Stimulated activated CD4-positive, alpha-beta T cell treated with anti-CD3 and anti-CD28 coated beads, Interleukin-15, amount 100 ng/mL, for 48 hours (primary cell): ENCODE data around the gene DLL3.
A peak's percentile ranks its signal among the peaks of the same experiment; 100 is the strongest.

ENCODE experiments used
- DNase-seq, 2 donors: peaks; one replicate each; pipeline ENCODE4 v3.0.0-alpha.2; 2020; ENCODE audit warnings: low read depth in 2 of 2

Gene DLL3

GRCh38 chr19:39517432-39517831 is 18.7 kb downstream of the DLL3 start:
- DNase-seq = no peak

GRCh38 chr19:39518458-39518857 is 19.7 kb downstream of the DLL3 start:
- DNase-seq = no peak

GRCh38 chr19:39518975-39519374 is 20.2 kb downstream of the DLL3 start:
- DNase-seq = no peak

GRCh38 chr19:39520541-39521484 is 22.1 kb downstream of the DLL3 start:
- no peak for DNase-seq

- DNase-seq = no peak
Measured at GRCh38 chr19:39524495-39524894, 25.7 kb downstream of the DLL3 start.

GRCh38 chr19:39525205-39525604 is 26.5 kb downstream of the DLL3 start:
- DNase-seq = no peak

GRCh38 chr19:39531834-39532232 is 33.1 kb downstream of the DLL3 start:
- no peak for DNase-seq

GRCh38 chr19:39532233-39533002 is 33.7 kb downstream of the DLL3 start, which contains the start of gene EID2B:
Gene EID2B (minus strand): TSS chr19:39532852. CDS start chr19:39532802, 50 bp downstream.
- DNase-seq = peak; percentile 91 to 94

- no peak for DNase-seq
Measured at GRCh38 chr19:39533003-39533512, 34.3 kb downstream of the DLL3 start.

GRCh38 chr19:39533791-39534190 is 35.0 kb downstream of the DLL3 start:
- no peak for DNase-seq

- DNase-seq = no peak
Measured at GRCh38 chr19:39539165-39539517, 40.4 kb downstream of the DLL3 start.

GRCh38 chr19:39539518-39540332 is 41.0 kb downstream of the DLL3 start, which contains the start of gene EID2:
Gene EID2 (minus strand): TSS chr19:39540161. CDS start chr19:39540079, 82 bp downstream.
- peak; percentile 93 to 95 for DNase-seq

GRCh38 chr19:39540333-39540673 is 41.6 kb downstream of the DLL3 start:
- DNase-seq = no peak

- no peak for DNase-seq
Measured at GRCh38 chr19:39542206-39542605, 43.5 kb downstream of the DLL3 start.

- DNase-seq = no peak
Measured at GRCh38 chr19:39543477-39543857, 44.7 kb downstream of the DLL3 start.

- DNase-seq = no peak
Measured at GRCh38 chr19:39544226-39544903, 45.6 kb downstream of the DLL3 start.

- no peak for DNase-seq
Measured at GRCh38 chr19:39544911-39545310, 46.2 kb downstream of the DLL3 start.

- no peak for DNase-seq
Measured at GRCh38 chr19:39546599-39546998, 47.9 kb downstream of the DLL3 start.

GRCh38 chr19:39550197-39550596 is 51.5 kb downstream of the DLL3 start:
- DNase-seq = no peak

- no peak for DNase-seq
Measured at GRCh38 chr19:39553082-39553652, 54.4 kb downstream of the DLL3 start.
